Natural killer cell treated with Interleukin-12 subunit alpha and Interleukin-12 subunit beta and Interleukin-15 and Interleukin-18, amount 100 ng/mL, for 72 hours (primary cell): ENCODE measurements around the gene CLEC9A. TPM values are rescaled to one million over a fixed set of nuclear protein-coding genes. Genes with fewer than 3 reads are reported as not detected.

Source experiments
- ATAC-seq, 2 donors: fragments of 150-1000 bp; cut with Tn5 transposase in 1 of 2; sonication (Bioruptor Pico), chemical (Tn5 transposase) in 1 of 2; 2 replicates each; pipeline ENCODE4 v1.10.0; 2021
- DNase-seq: peaks from one replicate; pipeline ENCODE4 v3.0.0; 2022; ENCODE audit warnings: low spot score
- H3K27ac Mint-ChIP-seq, 2 donors: 1 replicate in 1 of 2; 2 replicates in 1 of 2; pipeline ENCODE4 v1.8.0; 2022; ENCODE audit warnings: mixed read lengths in 2 of 2, mild to moderate bottlenecking in 1 of 2, moderate library complexity in 1 of 2
- H3K27me3 Mint-ChIP-seq, 2 donors: 1 replicate in 1 of 2; 2 replicates in 1 of 2; pipeline ENCODE4 v1.8.0; 2022; ENCODE audit warnings: mixed read lengths in 2 of 2
- H3K36me3 Mint-ChIP-seq: one replicate; pipeline ENCODE4 v1.8.0; 2022; ENCODE audit warnings: mixed read lengths
- H3K4me1 Mint-ChIP-seq, 2 donors: 1 replicate in 1 of 2; 2 replicates in 1 of 2; pipeline ENCODE4 v1.8.0; 2022; ENCODE audit warnings: low read depth in 2 of 2, mixed read lengths in 2 of 2, mild to moderate bottlenecking in 1 of 2
- H3K4me3 Mint-ChIP-seq: one replicate; pipeline ENCODE4 v1.8.0; 2022; ENCODE audit warnings: mixed read lengths
- H3K9me3 Mint-ChIP-seq: 2 replicates; pipeline ENCODE4 v1.8.0; 2022; ENCODE audit warnings: mixed read lengths
- total RNA-seq, 2 donors: library from RNA; stranded (reverse); gene quantifications; one replicate each; pipeline ENCODE4 v1.2.3, GENCODE V29; 2022

The CLEC9A gene
- total RNA-seq, 2 donors from 2014 or later: not detected

DNA sequence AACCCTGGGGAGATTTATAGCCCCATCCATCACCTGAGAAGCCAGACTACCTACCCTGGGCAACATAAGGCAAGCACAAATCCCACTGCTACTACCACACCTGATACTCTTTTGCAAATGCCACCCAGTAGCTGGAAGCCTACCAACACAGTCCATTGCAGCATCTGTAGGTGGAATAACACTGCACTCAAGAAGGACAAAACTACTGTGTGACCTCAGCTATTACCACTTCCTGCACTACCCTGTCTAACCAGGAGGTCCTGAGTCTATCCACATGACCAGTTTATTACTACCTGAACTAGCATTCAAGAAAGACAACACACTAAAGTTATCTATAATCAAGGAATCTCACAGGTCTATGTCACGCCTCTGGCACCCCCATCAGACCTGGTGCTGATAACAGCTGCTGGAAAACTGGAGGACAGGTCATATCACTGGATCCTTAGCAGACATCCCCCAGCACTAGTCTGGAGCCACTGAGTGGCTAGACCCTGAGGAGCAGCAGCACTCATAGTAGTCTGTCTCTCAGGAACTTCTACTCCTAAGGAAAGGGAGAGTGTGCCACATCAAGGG is 71.3 kb downstream of the CLEC9A start:
- Mint-ChIP-seq H3K27me3 (peaks cover 9 to 23% of the 10 kb centered on the region in 2 donors), H3K4me3 (no peak overlapping the region), H3K27ac (no peak overlapping the region), H3K9me3 (no peaks in the 10 kb centered on the region), H3K36me3 (peaks cover 15% of the 10 kb centered on the region), H3K4me1 (peaks cover 0 to 6% of the 10 kb centered on the region in 2 donors)
- no peak for ATAC-seq
- no peak for DNase-seq

DNA sequence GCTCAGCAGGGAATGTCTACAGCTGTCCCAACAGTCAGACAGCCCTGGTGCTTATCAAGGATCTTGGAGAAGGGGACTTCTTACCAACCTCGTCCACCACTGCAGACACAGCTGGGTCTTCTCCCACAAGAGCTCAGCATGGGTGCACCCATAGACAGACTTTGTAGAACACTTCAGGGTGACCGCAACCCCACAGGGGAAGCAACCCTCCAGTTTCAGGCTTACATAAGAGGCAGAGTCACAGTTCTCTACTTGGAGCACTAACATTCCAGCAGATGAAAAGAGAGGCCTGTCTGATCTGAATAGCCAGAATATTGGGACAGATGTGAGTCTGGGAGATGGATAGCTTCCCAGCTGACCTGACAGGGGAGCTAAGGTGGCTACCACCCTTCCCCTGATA is 71.8 kb downstream of the CLEC9A start:
- H3K9me3 Mint-ChIP-seq: no peaks in the 10 kb centered on the region
- ATAC-seq (no peak), DNase-seq (no peak)
- peaks cover 0 to 6% of the 10 kb centered on the region in 2 donors for H3K4me1 Mint-ChIP-seq
- H3K27me3 Mint-ChIP-seq: peaks cover 9 to 23% of the 10 kb centered on the region in 2 donors
- no peak overlapping the region for H3K27ac Mint-ChIP-seq
- no peak overlapping the region for H3K4me3 Mint-ChIP-seq
- peaks cover 19% of the 10 kb centered on the region for H3K36me3 Mint-ChIP-seq

DNA sequence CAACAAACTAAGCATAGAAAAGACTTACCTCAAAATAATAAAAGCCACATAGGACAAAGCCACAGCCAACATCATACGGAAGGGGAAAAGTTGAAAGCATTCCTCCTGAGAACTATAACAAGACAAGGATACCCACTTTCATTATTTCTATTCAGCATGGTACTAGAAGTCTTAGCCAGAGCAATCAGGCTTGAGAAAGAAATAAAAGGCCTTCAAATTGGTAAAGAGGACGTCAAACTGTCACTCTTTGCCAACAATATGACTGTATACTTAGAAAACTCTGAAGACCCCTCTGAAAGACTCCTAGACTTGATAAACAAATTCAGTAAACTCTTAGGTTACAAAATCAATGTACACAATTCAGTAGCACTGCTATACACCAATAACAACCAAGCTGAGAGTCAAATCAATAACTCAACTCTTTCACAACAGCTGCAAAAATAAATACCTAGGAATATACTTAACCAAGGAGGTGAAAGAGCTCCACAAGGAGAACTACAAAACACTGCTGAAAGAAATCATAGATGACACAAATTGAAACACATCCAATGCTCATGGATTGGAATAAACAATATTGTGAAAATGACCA is 79.9 kb downstream of the CLEC9A start:
- H3K9me3 Mint-ChIP-seq: no peaks in the 10 kb centered on the region
- no peak for DNase-seq
- no peak overlapping the region for H3K4me3 Mint-ChIP-seq
- peaks cover 11% of the 10 kb centered on the region for H3K36me3 Mint-ChIP-seq
- no peak overlapping the region for H3K27ac Mint-ChIP-seq
- H3K27me3 Mint-ChIP-seq: peaks cover 11 to 17% of the 10 kb centered on the region in 2 donors
- H3K4me1 Mint-ChIP-seq: no peaks in the 10 kb centered on the region
- ATAC-seq: no peak

DNA sequence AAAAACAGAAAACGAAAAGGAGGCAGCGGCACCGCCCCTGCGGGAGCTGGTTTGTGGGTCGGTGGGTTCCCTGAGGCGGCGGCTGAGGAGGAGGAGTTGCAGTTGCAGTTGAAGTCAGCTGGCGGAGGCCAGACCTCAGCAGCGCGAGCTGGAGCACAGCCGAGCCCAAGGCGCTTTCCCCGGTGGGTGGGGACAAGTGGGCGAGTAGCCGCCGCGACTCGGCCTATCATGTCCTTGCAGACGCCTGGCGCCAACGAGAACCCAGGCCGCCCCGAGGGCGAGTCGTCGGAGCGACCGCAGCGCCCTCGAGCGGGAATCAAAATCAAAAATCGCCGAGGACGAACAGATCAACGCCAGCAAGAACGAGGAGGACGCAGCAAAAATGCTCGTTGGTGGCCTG is 81.0 kb downstream of the CLEC9A start:
- Mint-ChIP-seq H3K27ac (no peak overlapping the region), H3K4me1 (no peaks in the 10 kb centered on the region), H3K4me3 (no peak overlapping the region), H3K36me3 (peaks cover 5% of the 10 kb centered on the region), H3K27me3 (peaks cover 7 to 9% of the 10 kb centered on the region in 2 donors), H3K9me3 (no peaks in the 10 kb centered on the region)
- no peak for ATAC-seq
- DNase-seq: no peak

DNA sequence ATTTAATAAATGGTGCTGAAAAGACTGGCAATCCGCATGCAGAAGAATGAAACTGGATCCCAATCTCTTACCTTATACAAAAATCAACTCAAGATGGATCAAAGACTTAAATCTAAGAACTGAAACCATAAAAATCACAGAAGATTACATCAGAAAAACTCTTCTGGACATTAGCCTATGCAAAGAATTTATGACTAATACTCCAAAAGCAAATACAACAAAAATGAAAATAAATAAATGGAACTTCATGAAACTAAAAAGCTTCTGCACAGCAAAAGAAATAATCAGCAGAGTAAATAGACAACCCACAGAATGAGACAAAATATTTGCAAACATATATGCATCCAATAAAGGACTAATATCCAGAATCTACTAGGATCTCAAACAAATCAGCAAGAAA is 82.6 kb downstream of the CLEC9A start:
- Mint-ChIP-seq H3K36me3 (no peaks in the 10 kb centered on the region), H3K4me1 (no peaks in the 10 kb centered on the region), H3K27me3 (peaks cover 7 to 9% of the 10 kb centered on the region in 2 donors), H3K27ac (no peak overlapping the region), H3K4me3 (no peak overlapping the region), H3K9me3 (no peaks in the 10 kb centered on the region)
- ATAC-seq (no peak), DNase-seq (no peak)

DNA sequence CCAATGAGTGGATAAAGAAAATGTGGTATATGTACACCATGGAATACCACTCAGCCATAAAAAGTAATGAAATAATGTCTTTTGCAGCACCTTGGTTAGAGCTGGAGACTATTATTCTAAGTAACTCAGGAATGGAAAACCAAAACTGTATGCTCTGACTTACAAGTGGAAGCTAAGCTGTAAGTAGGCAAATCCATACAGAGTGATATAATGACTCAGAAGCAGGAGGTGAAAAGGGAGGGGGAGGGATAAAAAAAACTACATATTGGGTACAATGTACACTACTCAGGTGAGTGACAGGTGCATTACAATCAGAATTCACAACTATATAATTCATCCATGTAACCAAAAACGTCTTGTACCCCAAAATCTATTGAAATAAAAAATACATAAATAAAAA is 83.4 kb downstream of the CLEC9A start:
- DNase-seq (no peak), ATAC-seq (no peak)
- no peaks in the 10 kb centered on the region for H3K36me3 Mint-ChIP-seq
- no peaks in the 10 kb centered on the region for H3K9me3 Mint-ChIP-seq
- H3K27ac Mint-ChIP-seq: no peak overlapping the region
- H3K4me3 Mint-ChIP-seq: no peak overlapping the region
- peaks cover 7 to 9% of the 10 kb centered on the region in 2 donors for H3K27me3 Mint-ChIP-seq
- no peaks in the 10 kb centered on the region for H3K4me1 Mint-ChIP-seq

DNA sequence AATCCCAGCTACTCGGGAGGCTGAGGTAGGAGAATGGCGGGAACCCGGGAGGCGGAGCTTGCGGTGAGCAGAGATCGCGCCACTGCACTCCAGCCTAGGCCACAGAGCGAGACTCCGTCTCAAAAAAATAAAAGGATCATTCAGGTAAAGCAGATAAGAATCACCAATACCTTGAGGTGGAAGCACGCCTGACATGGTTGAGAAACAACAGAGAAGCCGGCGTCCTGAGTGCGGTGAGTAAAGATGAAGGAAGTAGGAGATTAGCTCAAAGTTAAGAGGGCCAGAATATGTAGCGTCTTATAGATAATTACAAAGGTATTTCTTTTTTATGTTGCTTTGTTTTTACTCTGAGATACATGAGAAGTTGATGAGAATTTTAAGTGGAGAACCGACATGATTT is 84.8 kb downstream of the CLEC9A start:
- H3K4me1 Mint-ChIP-seq: no peaks in the 10 kb centered on the region
- ATAC-seq (no peak), DNase-seq (no peak)
- H3K36me3 Mint-ChIP-seq: no peaks in the 10 kb centered on the region
- H3K4me3 Mint-ChIP-seq: no peak overlapping the region
- no peaks in the 10 kb centered on the region for H3K9me3 Mint-ChIP-seq
- H3K27me3 Mint-ChIP-seq: peaks cover 3 to 5% of the 10 kb centered on the region in 2 donors
- no peak overlapping the region for H3K27ac Mint-ChIP-seq

Other genes with a start within 250 kb of the CLEC9A start
- gene KLRF1, start 203.2 kb upstream of the CLEC9A start, total RNA-seq: 1 to 10 TPM; 1.7 to 2.1 TPM
- gene CLEC2B, start 161.3 kb upstream of the CLEC9A start, total RNA-seq: 10 to 100 TPM; 26.7 to 70.3 TPM
- gene KLRF2, start 149.2 kb upstream of the CLEC9A start, total RNA-seq: not detected
- gene CLEC2A, start 98.3 kb upstream of the CLEC9A start, total RNA-seq: not detected
- gene CLEC12A, start 59.3 kb upstream of the CLEC9A start, total RNA-seq: 1 to 10 TPM; 2.0 to 4.8 TPM
- not detected for gene CLEC1B, start 31.6 kb upstream of the CLEC9A start, total RNA-seq
- under 1 TPM in 1 of 2 donors, not detected in 1; 0.57 TPM for gene CLEC12B, start 20.1 kb upstream of the CLEC9A start, total RNA-seq
- not detected for gene CLEC1A, start 68.3 kb downstream of the CLEC9A start, total RNA-seq
- gene CLEC7A, start 99.5 kb downstream of the CLEC9A start, total RNA-seq: not detected
- not detected for gene OLR1, start 141.4 kb downstream of the CLEC9A start, total RNA-seq
- not detected for gene TMEM52B, start 148.3 kb downstream of the CLEC9A start, total RNA-seq
- gene GABARAPL1, start 182.2 kb downstream of the CLEC9A start, total RNA-seq: 10 to 100 TPM; 24.9 to 48.8 TPM